ENCODE measurements around the gene AGO1.

GRCh38 chr1:35959304-35959703 is 76.3 kb downstream of the AGO1 start:
- TF ChIP-seq CTCF (IDR thresholded peaks at IDR 0.05), result no peak
- no peak for TF ChIP-seq EZH2 (IDR thresholded peaks at IDR 0.05; ENCODE audit: borderline replicate concordance, insufficient read depth, low read depth, low read length, poor library complexity, severe bottlenecking)
